ENCODE data around the gene ARMC9. TPM values are rescaled to one million over a fixed set of nuclear protein-coding genes. Genes with fewer than 3 reads are reported as not detected.

Gene ARMC9
- total RNA-seq, 1 donor from 2014 or later = 40.8 TPM

DNA sequence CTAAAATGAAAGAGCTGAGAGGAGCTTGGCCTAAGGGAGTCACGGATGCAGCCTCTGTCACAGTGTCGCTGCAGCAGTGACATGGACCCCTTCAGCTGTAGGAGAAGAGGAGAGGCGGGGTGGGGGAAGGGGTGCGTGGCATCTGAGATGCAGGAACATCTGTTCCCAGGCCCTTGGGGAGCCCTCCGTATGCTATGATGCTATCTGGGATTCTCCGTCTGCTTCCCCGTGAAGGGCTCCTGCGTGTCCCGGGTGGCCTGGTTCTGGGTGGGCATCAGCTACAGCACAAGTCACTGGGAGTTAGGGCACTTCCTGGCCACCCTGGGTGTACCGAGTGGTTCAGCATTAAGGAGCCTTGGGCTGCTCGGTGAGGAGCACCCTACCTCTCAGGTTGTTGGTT, 161.5 kb downstream of the ARMC9 start:
- Mint-ChIP-seq H3K27ac (no peak overlapping the region), H3K4me1 (ENCODE audit: low read depth) (peaks cover 6% of the 10 kb centered on the region), H3K36me3 (ENCODE audit: insufficient read depth) (peaks cover 5% of the 10 kb centered on the region), H3K9me3 (ENCODE audit: low read depth) (no peaks in the 10 kb centered on the region), H3K27me3 (peaks cover 4% of the 10 kb centered on the region), H3K4me3 (ENCODE audit: low read depth) (no peak overlapping the region)
- TF ChIP-seq CTCF (IDR thresholded peaks at IDR 0.05; ENCODE audit: unreplicated experiment) = no peak
- DNase-seq (ENCODE audit: low spot score, unreplicated experiment) = no peak

GRCh38 chr2:231360401-231360800, 162.0 kb downstream of the ARMC9 start:
- Mint-ChIP-seq H3K27me3 (peaks cover 4% of the 10 kb centered on the region), H3K27ac (no peak overlapping the region), H3K4me3 (ENCODE audit: low read depth) (no peak overlapping the region), H3K9me3 (ENCODE audit: low read depth) (no peaks in the 10 kb centered on the region), H3K4me1 (ENCODE audit: low read depth) (peaks cover 10% of the 10 kb centered on the region), H3K36me3 (ENCODE audit: insufficient read depth) (peaks cover 5% of the 10 kb centered on the region)
- DNase-seq (ENCODE audit: low spot score, unreplicated experiment) = no peak
- no peak for TF ChIP-seq CTCF (IDR thresholded peaks at IDR 0.05; ENCODE audit: unreplicated experiment)

- Mint-ChIP-seq H3K36me3 (ENCODE audit: insufficient read depth) (peaks cover 5% of the 10 kb centered on the region), H3K9me3 (ENCODE audit: low read depth) (no peaks in the 10 kb centered on the region), H3K4me1 (ENCODE audit: low read depth) (peaks cover 8% of the 10 kb centered on the region), H3K4me3 (ENCODE audit: low read depth) (no peak overlapping the region), H3K27ac (no peak overlapping the region), H3K27me3 (peaks cover under 1% of the 10 kb centered on the region)
- DNase-seq (ENCODE audit: low spot score, unreplicated experiment) = no peak
- no peak for TF ChIP-seq CTCF (IDR thresholded peaks at IDR 0.05; ENCODE audit: unreplicated experiment)
Measured at GRCh38 chr2:231360881-231361371, 162.5 kb downstream of the ARMC9 start.

DNA sequence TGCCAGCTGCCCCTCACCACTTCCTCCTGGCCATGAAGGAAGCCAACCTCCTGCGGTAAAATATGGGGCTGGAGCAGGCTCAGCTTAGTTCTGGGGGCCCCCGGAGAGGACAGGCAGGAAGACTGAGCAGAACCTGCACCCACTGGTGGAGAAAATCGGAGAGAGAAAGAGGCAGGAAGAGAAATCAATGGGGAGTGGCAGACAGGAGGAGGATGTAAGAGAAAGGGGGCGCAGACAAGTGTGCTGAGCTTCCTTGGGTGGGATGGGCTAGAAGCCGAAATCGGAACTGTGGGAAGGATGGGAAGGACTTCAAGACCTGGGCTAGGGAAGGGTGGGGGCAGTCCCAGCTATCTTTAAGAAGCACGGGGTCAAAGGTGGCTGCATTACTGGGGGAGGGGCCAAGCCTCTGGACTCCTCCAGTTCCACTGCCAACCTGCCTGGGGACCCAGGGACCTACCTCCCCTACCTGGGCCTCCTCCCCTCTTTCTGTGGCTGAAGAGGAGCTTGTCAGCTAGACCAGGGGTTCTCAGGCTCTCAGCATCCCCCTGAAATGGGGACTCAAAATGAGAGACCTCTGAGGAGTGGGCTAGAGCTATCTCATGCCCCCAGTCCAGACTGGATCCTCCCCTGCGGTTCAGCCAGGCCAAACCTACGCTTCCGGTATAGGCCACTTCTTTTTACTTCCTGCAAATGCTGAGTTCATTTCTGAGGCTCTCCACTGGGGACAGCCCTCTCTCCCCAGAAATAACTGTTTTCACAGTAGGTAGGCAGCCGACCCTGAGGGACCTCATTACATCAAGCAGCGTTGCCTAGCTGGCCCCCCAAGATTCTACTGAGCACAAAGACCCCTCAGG, 163.5 kb downstream of the ARMC9 start:
- no peak for TF ChIP-seq CTCF (IDR thresholded peaks at IDR 0.05; ENCODE audit: unreplicated experiment)
- H3K27ac Mint-ChIP-seq = no peak overlapping the region
- H3K27me3 Mint-ChIP-seq = no peaks in the 10 kb centered on the region
- H3K9me3 Mint-ChIP-seq (ENCODE audit: low read depth) = no peaks in the 10 kb centered on the region
- H3K4me1 Mint-ChIP-seq (ENCODE audit: low read depth) = peaks cover 6% of the 10 kb centered on the region
- no peak for DNase-seq (ENCODE audit: low spot score, unreplicated experiment)
- peaks cover 5% of the 10 kb centered on the region for H3K36me3 Mint-ChIP-seq (ENCODE audit: insufficient read depth)
- H3K4me3 Mint-ChIP-seq (ENCODE audit: low read depth) = no peak overlapping the region

- peaks cover 5% of the 10 kb centered on the region for H3K36me3 Mint-ChIP-seq (ENCODE audit: insufficient read depth)
- no peak overlapping the region for H3K27ac Mint-ChIP-seq
- H3K27me3 Mint-ChIP-seq = no peaks in the 10 kb centered on the region
- TF ChIP-seq CTCF (IDR thresholded peaks at IDR 0.05; ENCODE audit: unreplicated experiment) = no peak
- H3K4me1 Mint-ChIP-seq (ENCODE audit: low read depth) = peaks cover 6% of the 10 kb centered on the region
- DNase-seq (ENCODE audit: low spot score, unreplicated experiment) = no peak
- no peaks in the 10 kb centered on the region for H3K9me3 Mint-ChIP-seq (ENCODE audit: low read depth)
- H3K4me3 Mint-ChIP-seq (ENCODE audit: low read depth) = no peak overlapping the region
Measured at GRCh38 chr2:231362555-231363184, 164.2 kb downstream of the ARMC9 start.
